Measurements from ENCODE around the gene RNF169. TPM values are rescaled to one million over a fixed set of nuclear protein-coding genes. Genes with fewer than 3 reads are reported as not detected.

The RNF169 gene
- total RNA-seq, 1 experiment from 2014 or later: 13.0 TPM

- no peak overlapping the region for H2AFZ ChIP-seq (ENCODE audit: low read length)
These were observed 31.3 kb upstream of the RNF169 start for GRCh38 chr11:74717221-74717969.

More at GRCh38 chr11:74717221-74717969, 31.3 kb upstream of the RNF169 start:
- H3K79me1 ChIP-seq (ENCODE audit: insufficient read depth, low read depth, low read length, poor library complexity, severe bottlenecking): no peaks in the 10 kb centered on the region
- no peaks in the 10 kb centered on the region for H3K79me2 ChIP-seq (ENCODE audit: insufficient read depth, low read length)
- H3K23me2 ChIP-seq (ENCODE audit: insufficient read length, low read depth, low read length, poor library complexity, severe bottlenecking): no peaks in the 10 kb centered on the region
- H4K8ac ChIP-seq (replicated peaks; ENCODE audit: insufficient read length, low read depth, low read length): no peak overlapping the region
- H3K56ac ChIP-seq (ENCODE audit: insufficient read length, low read depth, low read length): no peak overlapping the region
- H4K5ac ChIP-seq (ENCODE audit: insufficient read length, low read depth, low read length): no peak overlapping the region
- H3K9me3 Mint-ChIP-seq: no peaks in the 10 kb centered on the region
- 0 out of 2 replicates have a peak overlapping the region, but pooled peaks have one; percentile 49 for H3K14ac ChIP-seq (ENCODE audit: insufficient read depth, low read length)
- H3K9ac ChIP-seq (ENCODE audit: extremely low read depth, insufficient read length, low read length): no peak overlapping the region
- H3K27ac Mint-ChIP-seq: peak overlapping the region in 2 of 3 experiments; percentile 26 to 57; a peak in 3 of 7 replicates
- no peak for DNase-seq
- no peak overlapping the region for H2BK15ac ChIP-seq (ENCODE audit: low read depth, low read length)
- H2BK12ac ChIP-seq (ENCODE audit: insufficient read length, low read depth, low read length): no peak overlapping the region
- H3K4me1 ChIP-seq (ENCODE audit: insufficient read depth, low read length): peaks cover 3% of the 10 kb centered on the region; the same call in 1 of the 2 replicates
- H3K27ac ChIP-seq (ENCODE audit: insufficient read length, low read depth, low read length): no peak overlapping the region
- H4K20me1 ChIP-seq (ENCODE audit: control insufficient read depth, insufficient read depth, insufficient read length): no peaks in the 10 kb centered on the region
- H2BK20ac ChIP-seq (ENCODE audit: low read depth, low read length, poor library complexity, severe bottlenecking): no peak overlapping the region
- no peaks in the 10 kb centered on the region for H3K27me3 ChIP-seq (ENCODE audit: insufficient read depth, low read length)
- whole genome bisulfite sequencing (ENCODE audit: extremely low coverage, insufficient read length, low lambda C conversion rate): no CpG with 5 or more reads among the region's 5 CpGs
- no peak for TF ChIP-seq CTCF (conservative IDR thresholded peaks at IDR 0.05)
- H3K9me3 ChIP-seq (ENCODE audit: control insufficient read depth, low read depth, low read length): no peaks in the 10 kb centered on the region
- H3K23ac ChIP-seq (ENCODE audit: insufficient read length, low read depth, low read length): no peak overlapping the region
- no peak overlapping the region for H3T11ph ChIP-seq (ENCODE audit: low read length)
- no peak overlapping the region for H4K91ac ChIP-seq (ENCODE audit: insufficient read length, low read depth, low read length)
- no peaks in the 10 kb centered on the region for H3K36me3 Mint-ChIP-seq (ENCODE audit: insufficient read depth in 1 of 3, low read depth in 3 of 3)
- no peak overlapping the region for H2BK120ac ChIP-seq (ENCODE audit: low read depth, low read length, poor library complexity, severe bottlenecking)
- H3K4me3 Mint-ChIP-seq: no peak overlapping the region
- H3K4ac ChIP-seq (ENCODE audit: low read depth, low read length): no peak overlapping the region
- no peak overlapping the region for H2BK5ac ChIP-seq (ENCODE audit: insufficient read length, low read length)
- H3K4me2 ChIP-seq (ENCODE audit: insufficient read depth, insufficient read length, low read length): no peak overlapping the region
- no peak overlapping the region for H3K18ac ChIP-seq (ENCODE audit: insufficient read length, low read depth, low read length)
- H2AK5ac ChIP-seq (ENCODE audit: insufficient read length, low read length): no peak overlapping the region
- peaks cover 10 to 27% of the 10 kb centered on the region in 2 experiments for H3K4me1 Mint-ChIP-seq
- H3K27me3 Mint-ChIP-seq (ENCODE audit: low read depth): peaks cover 13% of the 10 kb centered on the region

Data from H9 (cell line).